ENCODE measurements around the gene EEF1A2. TPM values are rescaled to one million over a fixed set of nuclear protein-coding genes. Genes with fewer than 3 reads are reported as not detected.

Gene EEF1A2
- total and polyA plus RNA-seq, 2 experiments from 2014 or later, result 1.3 to 37.1 TPM

GRCh38 chr20:63546256-63546955 is 47.5 kb upstream of the EEF1A2 start:
- no peaks in the 10 kb centered on the region; the same call in 2 of the 3 replicates for H3K9me3 Mint-ChIP-seq
- H3K27me3 ChIP-seq (ENCODE audit: insufficient read depth), result no peaks in the 10 kb centered on the region

GRCh38 chr20:63545814-63546213 is 46.9 kb upstream of the EEF1A2 start:
- Mint-ChIP-seq H3K36me3 (ENCODE audit: low read depth) (peaks cover 4% of the 10 kb centered on the region; the same call in 1 of the 3 replicates), H3K9me3 (no peaks in the 10 kb centered on the region; the same call in 2 of the 3 replicates), H3K4me1 (peaks cover 14% of the 10 kb centered on the region), H3K27me3 (ENCODE audit: insufficient read depth, low read depth, poor library complexity) (peaks cover 9% of the 10 kb centered on the region), H3K4me3 (no peak overlapping the region), H3K27ac (no peak overlapping the region)
- no peak overlapping the region for H3K4me2 ChIP-seq
- no peak overlapping the region for H2AFZ ChIP-seq
- H3K4me3 ChIP-seq, result no peak overlapping the region
- no peaks in the 10 kb centered on the region for H4K20me1 ChIP-seq (replicated peaks; ENCODE audit: insufficient read depth)
- ATAC-seq, result no peak
- no peak overlapping the region for H3K27ac ChIP-seq (ENCODE audit: low read depth)
- H3K9me2 ChIP-seq (ENCODE audit: insufficient read depth), result no peaks in the 10 kb centered on the region
- H3K4me1 ChIP-seq (ENCODE audit: insufficient read depth), result 0 out of 2 replicates have a peak, but pooled peaks cover 5% of the 10 kb centered on the region
- no peaks in the 10 kb centered on the region for H3K79me2 ChIP-seq (replicated peaks; ENCODE audit: insufficient read depth)
- H3F3A ChIP-seq (replicated peaks; ENCODE audit: low read depth), result no peaks in the 10 kb centered on the region
- DNase-seq (ENCODE audit: low spot score), result no peak
- TF ChIP-seq CTCF (conservative IDR thresholded peaks at IDR 0.05; ENCODE audit: low read depth in 2 of 2) (no peak), ETS1 (IDR thresholded peaks at IDR 0.05) (no peak), JUNB (IDR thresholded peaks at IDR 0.05; ENCODE audit: unreplicated experiment) (no peak), POLR2AphosphoS5 (IDR thresholded peaks at IDR 0.05; ENCODE audit: low read depth) (no peak), NANOG (IDR thresholded peaks at IDR 0.05; ENCODE audit: borderline replicate concordance) (no peak)
- H3K36me3 ChIP-seq (ENCODE audit: insufficient read depth), result no peaks in the 10 kb centered on the region
- no peaks in the 10 kb centered on the region for H3K27me3 ChIP-seq (ENCODE audit: insufficient read depth)

More at GRCh38 chr20:63546256-63546955, 47.5 kb upstream of the EEF1A2 start:
- H3K27ac ChIP-seq (ENCODE audit: low read depth), result no peak overlapping the region
- DNase-seq (ENCODE audit: low spot score), result no peak
- TF ChIP-seq NANOG (IDR thresholded peaks at IDR 0.05; ENCODE audit: borderline replicate concordance), result no peak
- no peak for TF ChIP-seq EZH2phosphoT487 (IDR thresholded peaks at IDR 0.05; ENCODE audit: unreplicated experiment)
- no peak for TF ChIP-seq CREB1 (CRISPR knock-in tag; IDR thresholded peaks at IDR 0.05; ENCODE audit: low read depth)
- 0 out of 2 replicates have a peak, but pooled peaks cover 5% of the 10 kb centered on the region for H3K4me1 ChIP-seq (ENCODE audit: insufficient read depth)
- Mint-ChIP-seq H3K36me3 (ENCODE audit: low read depth) (peaks cover 4% of the 10 kb centered on the region; the same call in 1 of the 3 replicates), H3K4me3 (no peak overlapping the region), H3K27ac (no peak overlapping the region), H3K4me1 (peaks cover 16% of the 10 kb centered on the region), H3K27me3 (ENCODE audit: insufficient read depth, low read depth, poor library complexity) (peaks cover 9% of the 10 kb centered on the region)
- H3K79me2 ChIP-seq (replicated peaks; ENCODE audit: insufficient read depth), result no peaks in the 10 kb centered on the region
- H3K4me3 ChIP-seq, result no peak overlapping the region
- no peak overlapping the region for H2AFZ ChIP-seq
- no peaks in the 10 kb centered on the region for H3K36me3 ChIP-seq (ENCODE audit: insufficient read depth)
- no peak for ATAC-seq
- no peaks in the 10 kb centered on the region for H4K20me1 ChIP-seq (replicated peaks; ENCODE audit: insufficient read depth)
- no peaks in the 10 kb centered on the region for H3K9me2 ChIP-seq (ENCODE audit: insufficient read depth)
- H3F3A ChIP-seq (replicated peaks; ENCODE audit: low read depth), result no peaks in the 10 kb centered on the region
- no peak overlapping the region for H3K4me2 ChIP-seq

Measured in GM23338 (cell line).